NOMO-1 treated with DMSO at 0.1 percent for 48 hours (cell line): ENCODE results near the gene IMMT.

Experiments
- DNase-seq: peaks from one replicate; lab custom pipeline; 2025; ENCODE audit not compliant: unreplicated experiment; lab: John Stamatoyannopoulos, UW

IMMT gene

DNA sequence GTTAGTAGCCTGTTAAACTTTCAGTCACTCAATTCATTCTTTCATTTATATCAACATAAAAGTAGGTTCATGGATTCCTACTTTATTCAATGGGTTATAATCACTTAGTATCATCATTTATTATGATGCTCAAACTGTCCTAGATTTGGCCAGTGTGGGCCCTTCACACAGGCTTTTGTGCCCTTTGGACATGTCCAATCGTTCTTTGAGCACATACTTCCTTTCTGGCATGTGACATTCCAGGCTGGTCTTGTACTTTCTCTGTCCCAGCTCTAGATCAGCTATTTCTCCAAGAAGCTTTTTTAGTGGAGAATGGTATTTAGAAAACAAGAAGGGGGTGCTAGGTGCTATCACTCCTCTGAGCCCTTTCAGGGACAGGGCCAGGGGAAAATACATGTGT lies 101.0 kb downstream of the IMMT start:
- no peak for DNase-seq
